ENCODE data around the gene DRAXIN. TPM values are rescaled to one million over a fixed set of nuclear protein-coding genes. Genes with fewer than 3 reads are reported as not detected.
A peak's percentile ranks its signal among the peaks of the same experiment; 100 is the strongest.

Gene DRAXIN
- total RNA-seq, 1 donor from 2014 or later, result 1.7 TPM

DNA sequence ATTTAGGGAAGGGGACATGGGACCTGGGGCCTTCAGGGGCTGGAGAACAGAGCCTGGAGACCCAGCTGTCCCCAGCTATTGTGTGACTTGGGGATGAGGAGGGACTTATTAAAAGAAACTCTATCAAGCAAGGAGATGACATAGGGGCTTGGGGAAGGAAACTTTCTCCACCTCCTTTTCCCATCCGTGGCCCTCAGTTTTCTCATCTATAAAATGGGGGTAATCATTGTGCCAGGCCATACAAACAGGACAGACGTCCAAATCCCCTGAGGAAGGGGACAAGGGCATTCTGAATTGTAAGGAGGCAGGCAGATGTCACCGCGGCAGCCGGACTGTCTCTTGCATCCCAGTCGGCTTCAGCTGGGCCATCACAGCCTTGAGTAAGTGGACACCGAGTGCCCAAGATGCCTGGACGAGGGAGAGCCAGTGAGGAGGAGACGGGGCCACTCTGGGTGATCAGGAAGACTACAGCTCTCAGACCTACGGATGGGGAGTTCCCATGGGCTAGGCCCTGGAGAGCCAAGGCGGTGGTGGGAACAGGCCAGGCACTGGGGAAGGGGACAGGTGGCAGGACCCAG lies 39.2 kb upstream of the DRAXIN start:
- Histone ChIP-seq H3K9ac (ENCODE audit: low read length) (no peak overlapping the region), H3K36me3 (ENCODE audit: insufficient read depth, low read length) (no peaks in the 10 kb centered on the region), H3K4me1 (ENCODE audit: insufficient read depth, low read length) (peaks cover 11% of the 10 kb centered on the region), H3K4me3 (ENCODE audit: insufficient read depth, low read depth, low read length) (no peak overlapping the region), H3K27me3 (ENCODE audit: insufficient read depth, low read length) (peaks cover 19% of the 10 kb centered on the region), H3K79me2 (ENCODE audit: insufficient read depth, low read length) (no peaks in the 10 kb centered on the region), H3K27ac (ENCODE audit: low read depth, low read length) (no peak overlapping the region), H4K20me1 (ENCODE audit: insufficient read depth, low read length) (peaks cover 7% of the 10 kb centered on the region), H2AFZ (ENCODE audit: low read depth, low read length) (no peak overlapping the region), H3K4me2 (ENCODE audit: low read length) (no peak overlapping the region), H3K9me3 (ENCODE audit: insufficient read depth, low read depth, low read length) (no peaks in the 10 kb centered on the region)
- Mint-ChIP-seq H3K27ac (ENCODE audit: unreplicated experiment) (no peak overlapping the region), H3K4me1 (ENCODE audit: low read depth, unreplicated experiment) (peaks cover 6% of the 10 kb centered on the region), H3K27me3 (ENCODE audit: low read depth, unreplicated experiment) (peaks cover 9% of the 10 kb centered on the region), H3K4me3 (ENCODE audit: unreplicated experiment) (no peak overlapping the region), H3K36me3 (ENCODE audit: low read depth, unreplicated experiment) (peaks cover 2% of the 10 kb centered on the region), H3K9me3 (ENCODE audit: unreplicated experiment) (no peaks in the 10 kb centered on the region)
- DNase-seq (ENCODE audit: low read depth) (no peak), FAIRE-seq (no peak)
- TF ChIP-seq, protein P1, sequence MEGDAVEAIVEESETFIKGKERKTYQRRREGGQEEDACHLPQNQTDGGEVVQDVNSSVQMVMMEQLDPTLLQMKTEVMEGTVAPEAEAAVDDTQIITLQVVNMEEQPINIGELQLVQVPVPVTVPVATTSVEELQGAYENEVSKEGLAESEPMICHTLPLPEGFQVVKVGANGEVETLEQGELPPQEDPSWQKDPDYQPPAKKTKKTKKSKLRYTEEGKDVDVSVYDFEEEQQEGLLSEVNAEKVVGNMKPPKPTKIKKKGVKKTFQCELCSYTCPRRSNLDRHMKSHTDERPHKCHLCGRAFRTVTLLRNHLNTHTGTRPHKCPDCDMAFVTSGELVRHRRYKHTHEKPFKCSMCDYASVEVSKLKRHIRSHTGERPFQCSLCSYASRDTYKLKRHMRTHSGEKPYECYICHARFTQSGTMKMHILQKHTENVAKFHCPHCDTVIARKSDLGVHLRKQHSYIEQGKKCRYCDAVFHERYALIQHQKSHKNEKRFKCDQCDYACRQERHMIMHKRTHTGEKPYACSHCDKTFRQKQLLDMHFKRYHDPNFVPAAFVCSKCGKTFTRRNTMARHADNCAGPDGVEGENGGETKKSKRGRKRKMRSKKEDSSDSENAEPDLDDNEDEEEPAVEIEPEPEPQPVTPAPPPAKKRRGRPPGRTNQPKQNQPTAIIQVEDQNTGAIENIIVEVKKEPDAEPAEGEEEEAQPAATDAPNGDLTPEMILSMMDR (IDR thresholded peaks at IDR 0.05; ENCODE audit: insufficient read depth, low read depth, low read length), result no peak
- TF ChIP-seq EZH2 (IDR thresholded peaks at IDR 0.05; ENCODE audit: insufficient read depth, low read length), result no peak

DNA sequence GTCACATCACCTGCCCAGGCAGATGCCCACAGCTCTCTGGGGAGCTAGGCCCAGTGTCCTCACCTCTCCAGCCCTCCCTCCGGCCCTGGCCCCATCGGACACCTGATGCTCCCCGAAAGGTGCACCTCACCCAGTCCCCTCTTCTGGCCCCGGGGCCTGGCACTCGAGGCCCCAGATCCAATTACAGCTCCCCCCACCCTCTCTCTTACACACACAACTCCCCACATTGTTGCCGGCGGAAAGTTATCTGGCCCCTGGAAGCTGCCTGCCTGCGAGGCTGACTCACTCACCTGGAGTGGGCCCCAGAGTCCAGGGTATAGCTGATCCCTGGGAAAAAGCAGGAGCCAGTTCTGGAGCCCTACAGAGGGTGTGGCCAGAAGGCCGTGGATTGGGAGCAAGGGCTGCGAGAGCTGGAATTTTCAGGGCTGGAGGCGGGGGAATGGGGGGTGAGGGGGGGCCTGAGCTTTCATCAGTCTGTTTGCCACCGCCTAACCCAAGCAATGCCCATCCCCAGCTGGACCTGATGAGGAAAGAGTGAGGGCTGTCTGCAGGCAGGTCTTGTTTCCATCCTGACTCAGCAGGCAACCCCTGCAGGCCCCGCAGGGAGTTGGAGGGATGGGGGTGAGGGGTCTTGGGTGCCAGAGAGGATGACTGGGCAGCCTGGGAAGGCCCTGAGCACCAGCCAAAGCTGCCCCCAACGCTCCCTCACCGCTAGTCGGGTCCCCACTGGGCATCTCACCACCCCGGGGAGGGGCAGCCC lies 38.2 kb upstream of the DRAXIN start:
- Mint-ChIP-seq H3K4me3 (ENCODE audit: unreplicated experiment) (peak overlapping the region; percentile 79), H3K27ac (ENCODE audit: unreplicated experiment) (no peak overlapping the region)
- FAIRE-seq, result no peak

More for the DNA sequence above, 38.2 kb upstream of the DRAXIN start:
- Histone ChIP-seq H3K4me1 (ENCODE audit: insufficient read depth, low read length) (peaks cover 11% of the 10 kb centered on the region), H4K20me1 (ENCODE audit: insufficient read depth, low read length) (peaks cover 7% of the 10 kb centered on the region), H3K9ac (ENCODE audit: low read length) (no peak overlapping the region), H3K79me2 (ENCODE audit: insufficient read depth, low read length) (no peaks in the 10 kb centered on the region), H3K4me3 (ENCODE audit: insufficient read depth, low read depth, low read length) (no peak overlapping the region), H3K36me3 (ENCODE audit: insufficient read depth, low read length) (no peaks in the 10 kb centered on the region), H3K9me3 (ENCODE audit: insufficient read depth, low read depth, low read length) (no peaks in the 10 kb centered on the region), H3K4me2 (ENCODE audit: low read length) (peak overlapping the region; percentile 87), H2AFZ (ENCODE audit: low read depth, low read length) (no peak overlapping the region), H3K27ac (ENCODE audit: low read depth, low read length) (no peak overlapping the region), H3K27me3 (ENCODE audit: insufficient read depth, low read length) (peaks cover 15% of the 10 kb centered on the region)
- Mint-ChIP-seq H3K4me1 (ENCODE audit: low read depth, unreplicated experiment) (peaks cover 6% of the 10 kb centered on the region), H3K27me3 (ENCODE audit: low read depth, unreplicated experiment) (peaks cover 9% of the 10 kb centered on the region), H3K36me3 (ENCODE audit: low read depth, unreplicated experiment) (peaks cover 8% of the 10 kb centered on the region), H3K9me3 (ENCODE audit: unreplicated experiment) (no peaks in the 10 kb centered on the region)
- TF ChIP-seq, protein P1 (IDR thresholded peaks at IDR 0.05; ENCODE audit: insufficient read depth, low read depth, low read length), result no peak
- no peak for TF ChIP-seq EZH2 (IDR thresholded peaks at IDR 0.05; ENCODE audit: insufficient read depth, low read length)
- peak; percentile 49 for DNase-seq (ENCODE audit: low read depth)
